GM19438 (cell line): ENCODE results near the gene NUDT1.
A peak's percentile ranks its signal among the peaks of the same experiment; 100 is the strongest.

Experiments used
- ATAC-seq: cut with Tn5 transposase; IDR thresholded peaks from one replicate; pipeline ENCODE4 v1.9.1; 2021; ENCODE audit warnings: low read depth; ENCODE audit not compliant: unreplicated experiment

The NUDT1 gene

DNA sequence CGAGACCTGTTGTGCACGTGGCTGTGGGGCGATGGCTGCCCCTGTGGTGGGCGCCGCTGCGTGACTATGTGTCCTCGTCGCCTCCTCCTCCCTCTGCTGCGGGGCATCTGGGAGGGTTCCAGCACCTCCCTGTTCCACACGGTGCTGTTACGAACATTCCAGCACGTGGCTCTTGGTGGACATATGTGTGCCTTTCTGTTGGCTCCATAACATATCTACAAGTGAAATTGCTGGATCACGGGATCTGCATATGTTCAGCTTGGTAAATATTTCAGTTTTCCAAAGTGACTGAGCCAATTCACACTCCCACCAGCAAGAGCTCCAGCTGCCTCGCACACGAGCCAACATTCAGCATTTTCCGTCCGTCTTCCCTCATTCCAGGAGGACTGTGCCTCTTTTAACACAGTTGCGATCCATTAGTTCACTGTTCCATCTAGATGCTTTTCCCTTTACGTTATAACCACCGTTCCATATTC is 47.1 kb downstream of the NUDT1 start:
- no peak for ATAC-seq

DNA sequence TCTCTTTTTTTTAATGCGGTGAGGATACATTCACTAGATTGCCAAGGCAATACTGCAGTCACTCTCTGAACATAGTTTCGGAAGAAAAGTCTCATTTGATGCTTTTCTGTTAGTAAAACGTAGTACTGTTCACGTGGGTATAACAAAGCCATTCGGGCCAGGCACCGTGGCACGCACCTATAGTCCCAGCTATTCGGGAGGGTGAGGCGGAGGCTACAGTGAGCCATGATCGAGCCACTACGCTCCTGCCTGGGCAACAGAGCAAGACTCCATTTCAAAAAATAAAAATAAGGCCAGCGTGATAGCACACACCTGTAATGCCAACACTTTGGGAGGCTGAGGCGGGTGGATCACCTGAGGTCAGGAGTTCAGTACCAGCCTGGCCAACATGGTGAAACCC is 47.6 kb downstream of the NUDT1 start:
- ATAC-seq = no peak

DNA sequence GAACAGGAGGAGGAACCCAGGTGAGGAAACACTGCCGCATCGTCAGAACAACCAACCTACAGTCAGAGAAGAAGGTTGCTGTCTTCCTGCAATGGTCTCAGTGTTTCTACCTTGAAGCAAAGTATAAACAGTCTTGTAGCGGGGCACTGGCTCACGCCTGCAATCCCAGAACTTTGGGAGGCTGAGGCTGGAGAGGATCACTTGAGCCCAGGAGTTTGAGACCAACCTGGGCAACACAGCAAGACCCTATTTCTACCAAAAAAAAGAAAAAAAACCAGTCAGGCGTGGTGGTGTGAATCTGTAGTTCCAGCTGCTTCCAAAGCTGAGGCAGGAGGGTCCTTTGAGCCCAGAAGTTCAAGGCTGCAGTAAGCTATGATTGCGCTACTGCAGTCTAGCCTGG is 48.9 kb downstream of the NUDT1 start:
- no peak for ATAC-seq

- no peak for ATAC-seq
Measured at GRCh38 chr7:2295936-2296620, 54.1 kb downstream of the NUDT1 start.

DNA sequence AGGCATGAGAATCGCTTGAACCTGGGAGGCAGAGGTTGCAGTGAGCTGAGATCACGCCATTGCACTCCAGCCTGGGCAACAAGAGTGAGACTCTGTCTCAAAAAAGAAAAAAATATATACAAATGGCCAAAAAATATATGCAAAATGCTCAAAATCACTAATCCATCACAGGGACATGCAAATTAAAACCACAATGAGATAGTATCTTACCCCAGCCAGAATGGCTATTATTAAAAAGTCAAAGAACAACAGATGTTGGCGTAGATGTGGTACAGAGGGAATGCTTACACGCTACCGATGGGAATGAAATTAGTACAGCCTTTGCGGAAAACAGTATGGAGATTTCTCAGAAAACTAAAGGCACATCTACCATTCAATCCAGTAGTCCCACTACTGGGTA is 54.8 kb downstream of the NUDT1 start:
- no peak for ATAC-seq

DNA sequence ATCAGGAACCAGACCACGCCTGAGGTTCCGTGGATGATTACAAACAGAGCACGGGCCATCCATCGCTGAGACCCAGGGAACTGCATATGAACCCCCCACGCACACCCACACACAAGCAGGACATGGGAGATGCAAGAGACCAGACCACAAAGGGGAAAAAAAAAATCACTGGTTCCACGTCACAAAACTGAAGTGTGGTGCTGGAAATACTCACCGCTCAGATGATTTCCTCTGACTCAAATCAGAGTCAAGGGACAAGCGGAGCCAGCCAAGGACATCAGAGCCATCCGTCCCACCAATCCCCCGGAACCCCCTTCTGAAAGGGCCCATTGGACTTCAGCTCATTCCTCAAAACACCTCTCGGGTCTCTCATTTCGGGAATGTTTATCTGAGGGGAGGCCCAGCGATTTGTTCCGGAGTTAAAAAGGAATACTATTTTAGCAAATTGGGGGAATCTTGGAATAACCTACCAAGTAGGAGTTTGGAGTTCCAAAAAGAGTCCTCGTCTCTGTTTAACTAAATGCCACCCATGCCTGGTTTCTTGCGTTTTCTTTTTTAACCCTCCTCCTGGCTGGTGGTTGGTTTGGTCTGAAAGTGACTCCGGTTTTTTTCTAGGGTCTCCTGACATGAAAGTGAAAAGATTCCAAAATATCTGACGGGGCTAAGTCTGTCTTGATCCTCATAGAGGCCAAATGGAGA is 57.3 kb downstream of the NUDT1 start:
- ATAC-seq = peak; percentile 55

DNA sequence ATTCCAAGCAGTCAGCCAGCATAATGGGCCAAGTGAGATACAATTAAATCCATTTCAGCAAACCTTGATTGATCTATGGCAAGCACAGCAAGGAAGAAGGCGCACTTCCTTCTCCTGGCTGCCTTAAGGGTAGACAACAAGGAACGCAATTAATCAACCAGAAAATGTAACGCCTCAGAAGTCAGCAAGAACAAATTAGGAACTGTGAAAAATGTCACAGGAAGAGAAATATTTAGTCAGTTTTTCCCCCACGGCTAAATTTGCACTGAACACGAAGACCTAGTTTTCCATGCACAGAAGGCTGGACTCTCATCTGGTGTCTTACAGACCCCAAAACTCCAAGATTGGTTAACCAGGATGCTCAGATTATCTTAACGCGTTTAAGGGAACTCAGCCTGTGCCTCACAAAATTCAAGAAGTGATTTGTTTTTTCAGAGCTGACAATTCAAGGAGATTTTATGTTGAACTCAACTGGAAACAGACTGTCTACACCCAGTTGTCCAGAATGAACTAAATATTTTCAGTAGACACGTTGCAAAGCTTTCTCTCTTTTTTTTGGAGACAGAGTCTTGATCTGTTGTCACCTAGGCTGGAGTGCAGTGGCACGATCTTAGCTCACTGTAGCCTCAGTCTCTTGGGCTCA is 58.0 kb downstream of the NUDT1 start:
- no peak for ATAC-seq
